KG1 (cell line): ENCODE measurements around the gene CSF3.
"Not testable (repeated sequence)": the region's sequence is repeated elsewhere in the genome, so short reads cannot be mapped to it uniquely, and the experiment has no call there.

Source experiments
- DNase-seq: peaks from one replicate; lab custom pipeline; 2025; lab: John Stamatoyannopoulos, UW

The CSF3 gene

GRCh38 chr17:39997543-39997942 is 17.7 kb upstream of the CSF3 start:
- DNase-seq: no peak

- no peak for DNase-seq
These were observed 16.2 kb upstream of the CSF3 start for GRCh38 chr17:39999067-39999466.

GRCh38 chr17:40000161-40000560 is 15.1 kb upstream of the CSF3 start:
- no peak for DNase-seq

GRCh38 chr17:40001335-40001734 is 13.9 kb upstream of the CSF3 start:
- DNase-seq: not testable (repeated sequence)

- DNase-seq: no peak
These were observed 11.2 kb upstream of the CSF3 start for GRCh38 chr17:40004072-40004471.

- no peak for DNase-seq
These were observed 10.5 kb upstream of the CSF3 start for GRCh38 chr17:40004712-40005111.

- DNase-seq: no peak
These were observed 9.7 kb upstream of the CSF3 start for GRCh38 chr17:40005520-40005919.

- DNase-seq: not testable (repeated sequence)
These were observed 4.2 kb upstream of the CSF3 start for GRCh38 chr17:40010946-40011500.

- not testable (repeated sequence) for DNase-seq
These were observed 3.1 kb upstream of the CSF3 start for GRCh38 chr17:40012017-40012647.

GRCh38 chr17:40014375-40014980 is 762 bp upstream of the CSF3 start:
- no peak for DNase-seq

- DNase-seq: no peak
These were observed 1.1 kb downstream of the CSF3 start for GRCh38 chr17:40015998-40016985.

- DNase-seq: no peak
These were observed 2.3 kb downstream of the CSF3 start for GRCh38 chr17:40017422-40018080.

- no peak for DNase-seq
These were observed 3.2 kb downstream of the CSF3 start for GRCh38 chr17:40018211-40019121.

- DNase-seq: no peak
These were observed 4.1 kb downstream of the CSF3 start for GRCh38 chr17:40019140-40019991.

- DNase-seq: no peak
These were observed 4.9 kb downstream of the CSF3 start for GRCh38 chr17:40020146-40020545.

- no peak for DNase-seq
These were observed 6.3 kb downstream of the CSF3 start for GRCh38 chr17:40021451-40021971.

- DNase-seq: no peak
These were observed 7.3 kb downstream of the CSF3 start for GRCh38 chr17:40022497-40022896.

GRCh38 chr17:40022961-40023541 is 7.8 kb downstream of the CSF3 start:
- DNase-seq: no peak

GRCh38 chr17:40023590-40024292 is 8.5 kb downstream of the CSF3 start:
- DNase-seq: no peak
